HepG2 (cell line): Measurements from ENCODE around the gene AKAP12. TPM values are rescaled to one million over a fixed set of nuclear protein-coding genes. Genes with fewer than 3 reads are reported as not detected.

ENCODE experiments used
- ATAC-seq: fragments of 200-7000 bp; cut with Tn5 transposase; 3 replicates; pipeline ENCODE4 v1.9.1; 2020; ENCODE audit warnings: mild to moderate bottlenecking, moderate library complexity
- BruUV-seq: library from RNA; stranded (reverse); fragments of 400-500 nt; replicated peaks from 2 replicates; lab custom pipeline; 2021; lab: Mats Ljungman, UMichigan
- CTCF ChIA-PET: fragments of 300-600 bp; formaldehyde crosslinking; extraction: SDS; loops from one replicate; lab custom pipeline; 2021; ENCODE audit warnings: low total read pairs, inconsistent platforms, low intra/inter-chr PET ratio; lab: Yijun Ruan, JAX
- POLR2A ChIA-PET: fragments of 350-600 bp; sonication (Branson Sonifier 250); formaldehyde crosslinking; loops from one replicate; lab custom pipeline; 2020; ENCODE audit warnings: antibody characterized with exemption, inconsistent platforms; lab: Yijun Ruan, JAX
- DNase-seq: peaks from one replicate; pipeline ENCODE4 v3.0.0-alpha.2; 2015; ENCODE audit warnings: low spot score
- FAIRE-seq: peaks from 3 replicates; lab custom pipeline; 2011; peaks lifted over from hg19 to GRCh38; lab: Jason Lieb, UNC
- H2AFZ ChIP-seq: one replicate; pipeline ENCODE4 v1.6.1; 2011; ENCODE audit warnings: low read length, inconsistent platforms
- H3K27ac ChIP-seq: fragments of 300-600 bp; 3 replicates; pipeline ENCODE4 v1.8.0; 2011; ENCODE audit warnings: mixed run types, mild to moderate bottlenecking, mixed read lengths, low read length, inconsistent platforms; ENCODE audit not compliant: insufficient read depth; ENCODE audit errors: extremely low read length
- H3K27me3 ChIP-seq, 2 experiments: fragments of 200-600 bp in 1 of 2; 2 replicates in 1 of 2; 3 replicates in 1 of 2; pipeline versions ENCODE4 v1.6.0 to v1.8.0; 2011; ENCODE audit warnings: low read length in 2 of 2, mild to moderate bottlenecking in 2 of 2, moderate library complexity in 2 of 2, inconsistent platforms in 1 of 2; ENCODE audit not compliant: insufficient read depth in 2 of 2, control insufficient read depth in 1 of 2
- H3K36me3 ChIP-seq, 2 experiments: fragments of 200-600 bp in 1 of 2; replicated peaks in 1 of 2; 2 replicates in 1 of 2; 3 replicates in 1 of 2; pipeline versions ENCODE4 v1.5.1 to v1.8.0; 2011; ENCODE audit warnings: low read length in 2 of 2, inconsistent platforms in 1 of 2; ENCODE audit not compliant: insufficient read depth in 2 of 2, control insufficient read depth in 1 of 2
- H3K4me1 ChIP-seq: 2 replicates; pipeline ENCODE4 v1.5.1; 2012; ENCODE audit warnings: low read length, inconsistent platforms; ENCODE audit not compliant: insufficient read depth
- H3K4me2 ChIP-seq: 2 replicates; pipeline ENCODE4 v1.6.0; 2011; ENCODE audit warnings: low read depth, low read length, inconsistent platforms
- H3K4me3 ChIP-seq, 3 experiments: fragments of 200-600 bp in 1 of 3; sonication (generic), shearing (Covaris generic) in 1 of 3; replicated peaks in 1 of 3; 2 replicates each; pipeline ENCODE4 v1.5.1; 2011 to 2016; ENCODE audit warnings: low read length in 3 of 3, inconsistent platforms in 2 of 3, low read depth in 2 of 3, mild to moderate bottlenecking in 2 of 3, control low read depth in 1 of 3, mixed read lengths in 1 of 3; ENCODE audit not compliant: insufficient read depth in 1 of 3
- H3K79me2 ChIP-seq: one replicate; pipeline ENCODE4 v1.6.1; 2011; ENCODE audit warnings: low read length, inconsistent platforms; ENCODE audit not compliant: insufficient read depth
- H3K9ac ChIP-seq: 2 replicates; pipeline ENCODE4 v1.6.0; 2011; ENCODE audit warnings: mild to moderate bottlenecking, low read depth, low read length, inconsistent platforms; ENCODE audit not compliant: insufficient read depth
- H3K9me3 ChIP-seq: 2 replicates; pipeline ENCODE4 v1.5.1; 2012; ENCODE audit warnings: mild to moderate bottlenecking, low read length
- H4K20me1 ChIP-seq: 2 replicates; pipeline ENCODE4 v1.6.0; 2011; ENCODE audit warnings: inconsistent platforms, mild to moderate bottlenecking, low read length, moderate library complexity; ENCODE audit not compliant: insufficient read depth
- ARID2 ChIP-seq: sonication (generic); formaldehyde crosslinking; IDR thresholded peaks from 2 replicates; pipeline ENCODE4 v1.8.1; 2022; ENCODE audit warnings: mild to moderate bottlenecking, missing genetic modification reagents, borderline replicate concordance
- MEF2D ChIP-seq: sonication (generic); formaldehyde crosslinking; IDR thresholded peaks from 2 replicates; pipeline ENCODE4 v1.5.1; 2020; ENCODE audit warnings: mild to moderate bottlenecking, missing genetic modification reagents
- NFIB ChIP-seq: sonication (generic); formaldehyde crosslinking; IDR thresholded peaks from 2 replicates; pipeline ENCODE4 v1.9.0; 2021; ENCODE audit warnings: missing genetic modification reagents, mild to moderate bottlenecking, borderline replicate concordance
- PITX1 ChIP-seq: sonication (generic); formaldehyde crosslinking; IDR thresholded peaks from 2 replicates; pipeline ENCODE4 v1.5.1; 2020; ENCODE audit warnings: mild to moderate bottlenecking, missing genetic modification reagents
- POLR2AphosphoS2 ChIP-seq: IDR thresholded peaks from 2 replicates; pipeline ENCODE4 v1.6.1; 2011; ENCODE audit warnings: low read depth, low read length, improper control_type of control experiment
- SETDB1 ChIP-seq: sonication (generic); formaldehyde crosslinking; IDR thresholded peaks from 2 replicates; pipeline ENCODE4 v1.5.1; 2020; ENCODE audit warnings: missing genetic modification reagents, mild to moderate bottlenecking, borderline replicate concordance
- SP140L ChIP-seq: sonication (generic); formaldehyde crosslinking; IDR thresholded peaks from 2 replicates; pipeline ENCODE4 v1.4.0; 2020; ENCODE audit warnings: missing genetic modification reagents, borderline replicate concordance
- TBP ChIP-seq: sonication (generic); formaldehyde crosslinking; IDR thresholded peaks from 2 replicates; pipeline ENCODE4 v1.5.0; 2020; ENCODE audit warnings: missing genetic modification reagents
- ZNF142 ChIP-seq: sonication (generic); formaldehyde crosslinking; IDR thresholded peaks from 2 replicates; pipeline ENCODE4 v1.4.0; 2020; ENCODE audit warnings: missing genetic modification reagents
- ZNF335 ChIP-seq: sonication (generic); formaldehyde crosslinking; IDR thresholded peaks from 2 replicates; pipeline ENCODE4 v1.4.0; 2020; ENCODE audit warnings: missing genetic modification reagents
- ZNF337 ChIP-seq: sonication (generic); formaldehyde crosslinking; IDR thresholded peaks from 2 replicates; pipeline ENCODE4 v1.5.1; 2020; ENCODE audit warnings: missing genetic modification reagents, low read depth, mild to moderate bottlenecking, borderline replicate concordance
- ZNF644 ChIP-seq: IDR thresholded peaks from 2 replicates; pipeline ENCODE4 v1.6.1; 2016; ENCODE audit warnings: low read depth
- WGBS: methylation state at CpG from one replicate; pipeline ENCODE4 v1.1.6; 2017; ENCODE audit warnings: low lambda C conversion rate; 5-methylcytosine and 5-hydroxymethylcytosine counted together
- in situ Hi-C: cut with HindIII; loops from 2 replicates; pipeline ENCODE4 v1.10.0; 2017; ENCODE audit warnings: low pct_unique_long_range_greater_than_20kb; ENCODE audit not compliant: extremely low pct_ligation_motif_present
- intact Hi-C: fragments of 100-400 bp; cut with micrococcal nuclease; formaldehyde crosslinking; loops from one replicate; pipeline ENCODE4 v1.10.0; 2022; ENCODE audit not compliant: unreplicated experiment
- polyA plus RNA-seq, 8 experiments: library from polyadenylated mRNA; depleted of rRNA in 3 of 8; stranded (reverse) in 7 of 8; unstranded in 1 of 8; fragments of >200 nt; fragmentation: Illumina TruSeq in 4 of 8; extraction: Trizol in 4 of 8; gene quantifications; 2 replicates each; pipeline versions ENCODE4 v1.2.1 to v1.2.3, GENCODE V29; 2011 to 2016; ENCODE audit warnings: low read depth in 4 of 8, missing spikeins in 1 of 8, mixed read lengths in 1 of 8; ENCODE audit not compliant: insufficient read depth in 1 of 8
- total RNA-seq, 5 experiments: library from RNA; depleted of rRNA; stranded (reverse); fragments of >200 nt; fragmentation: Illumina TruSeq; extraction: Trizol; gene quantifications; 2 replicates each; pipeline ENCODE4 v1.2.3, GENCODE V29; 2016; ENCODE audit warnings: low read depth in 1 of 5
- TF ChIP-seq, protein P1 (sequence below): sonication (generic); formaldehyde crosslinking; IDR thresholded peaks from 2 replicates; pipeline ENCODE4 v1.9.0; 2021; ENCODE audit warnings: missing genetic modification reagents, borderline replicate concordance
- TF ChIP-seq, protein P2 (sequence below): sonication (generic); formaldehyde crosslinking; IDR thresholded peaks from 2 replicates; pipeline ENCODE4 v1.4.0; 2020; ENCODE audit warnings: low read depth, mild to moderate bottlenecking, missing genetic modification reagents

Gene AKAP12
- total and polyA plus RNA-seq, 2 of the 13 experiments (the other 11 are each of a cell fraction or from before 2014, with no cell fraction given) = 10.6 to 19.0 TPM

DNA sequence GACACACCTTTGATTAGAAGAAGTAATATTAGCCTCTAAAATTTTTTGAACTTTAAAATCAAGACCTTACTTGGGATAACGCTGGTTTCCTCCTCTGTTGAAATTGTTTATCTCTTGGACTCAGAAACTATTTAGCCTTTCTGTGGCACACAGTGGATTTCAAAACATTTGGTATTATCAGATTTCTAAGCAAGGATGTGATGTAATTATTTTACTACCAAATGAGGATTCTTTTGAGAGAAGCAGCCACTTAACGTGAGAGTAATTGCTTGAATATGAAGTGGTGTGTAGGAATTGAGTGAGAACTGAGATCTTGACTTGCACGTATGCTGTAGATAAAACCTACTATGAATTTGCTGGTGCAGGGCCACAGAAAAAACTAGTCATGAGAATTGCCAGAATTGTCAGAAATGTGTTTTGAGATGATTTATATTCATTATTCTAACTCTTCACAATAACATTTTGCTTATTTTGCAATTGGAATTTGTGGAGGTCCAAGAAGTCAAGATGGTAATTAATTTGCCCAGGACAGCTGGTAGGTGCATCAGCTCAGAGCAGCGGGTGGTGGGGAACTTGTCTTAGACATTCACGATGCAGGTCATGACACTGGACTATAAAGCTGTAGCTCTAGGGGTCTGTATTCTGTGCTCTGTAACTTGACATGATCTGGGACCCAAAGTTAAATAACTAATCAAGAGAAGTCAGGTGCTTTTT lies 53.4 kb downstream of the AKAP12 start:
- Histone ChIP-seq H3K4me2 (no peak overlapping the region), H3K4me3 (no peak overlapping the region), H4K20me1 (no peaks in the 10 kb centered on the region), H3K79me2 (no peaks in the 10 kb centered on the region), H3K27me3 (no peaks in the 10 kb centered on the region; a peak in 2 of 5 replicates), H3K36me3 (no peaks in the 10 kb centered on the region), H2AFZ (no peak overlapping the region), H3K9me3 (no peaks in the 10 kb centered on the region), H3K27ac (no peak overlapping the region), H3K4me1 (no peaks in the 10 kb centered on the region), H3K9ac (no peak overlapping the region)
- CTCF ChIA-PET = no interaction called here
- no peak for DNase-seq
- BruUV-seq = no TSS peak
- 61% methylated on average over 5 of the region's 5 CpGs for WGBS
- in situ Hi-C loops (no loop called here), intact Hi-C loops (no loop called here)
- no peak for FAIRE-seq
- no peak for ATAC-seq
- POLR2A ChIA-PET = no interaction called here
- TF ChIP-seq MEF2D (CRISPR knock-in tag) (no peak), SP140L (no peak), NFIB (no peak), SETDB1 (CRISPR knock-in tag) (no peak), ZNF644 (no peak), ZNF335 (CRISPR knock-in tag) (no peak), ZNF142 (no peak), TBP (CRISPR knock-in tag) (no peak), PITX1 (CRISPR knock-in tag) (no peak), POLR2AphosphoS2 (no peak), ZNF337 (CRISPR knock-in tag) (no peak), ARID2 (CRISPR knock-in tag) (no peak)
- TF ChIP-seq, protein P1, sequence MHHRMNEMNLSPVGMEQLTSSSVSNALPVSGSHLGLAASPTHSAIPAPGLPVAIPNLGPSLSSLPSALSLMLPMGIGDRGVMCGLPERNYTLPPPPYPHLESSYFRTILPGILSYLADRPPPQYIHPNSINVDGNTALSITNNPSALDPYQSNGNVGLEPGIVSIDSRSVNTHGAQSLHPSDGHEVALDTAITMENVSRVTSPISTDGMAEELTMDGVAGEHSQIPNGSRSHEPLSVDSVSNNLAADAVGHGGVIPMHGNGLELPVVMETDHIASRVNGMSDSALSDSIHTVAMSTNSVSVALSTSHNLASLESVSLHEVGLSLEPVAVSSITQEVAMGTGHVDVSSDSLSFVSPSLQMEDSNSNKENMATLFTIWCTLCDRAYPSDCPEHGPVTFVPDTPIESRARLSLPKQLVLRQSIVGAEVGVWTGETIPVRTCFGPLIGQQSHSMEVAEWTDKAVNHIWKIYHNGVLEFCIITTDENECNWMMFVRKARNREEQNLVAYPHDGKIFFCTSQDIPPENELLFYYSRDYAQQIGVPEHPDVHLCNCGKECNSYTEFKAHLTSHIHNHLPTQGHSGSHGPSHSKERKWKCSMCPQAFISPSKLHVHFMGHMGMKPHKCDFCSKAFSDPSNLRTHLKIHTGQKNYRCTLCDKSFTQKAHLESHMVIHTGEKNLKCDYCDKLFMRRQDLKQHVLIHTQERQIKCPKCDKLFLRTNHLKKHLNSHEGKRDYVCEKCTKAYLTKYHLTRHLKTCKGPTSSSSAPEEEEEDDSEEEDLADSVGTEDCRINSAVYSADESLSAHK = no peak
- TF ChIP-seq, protein P2, sequence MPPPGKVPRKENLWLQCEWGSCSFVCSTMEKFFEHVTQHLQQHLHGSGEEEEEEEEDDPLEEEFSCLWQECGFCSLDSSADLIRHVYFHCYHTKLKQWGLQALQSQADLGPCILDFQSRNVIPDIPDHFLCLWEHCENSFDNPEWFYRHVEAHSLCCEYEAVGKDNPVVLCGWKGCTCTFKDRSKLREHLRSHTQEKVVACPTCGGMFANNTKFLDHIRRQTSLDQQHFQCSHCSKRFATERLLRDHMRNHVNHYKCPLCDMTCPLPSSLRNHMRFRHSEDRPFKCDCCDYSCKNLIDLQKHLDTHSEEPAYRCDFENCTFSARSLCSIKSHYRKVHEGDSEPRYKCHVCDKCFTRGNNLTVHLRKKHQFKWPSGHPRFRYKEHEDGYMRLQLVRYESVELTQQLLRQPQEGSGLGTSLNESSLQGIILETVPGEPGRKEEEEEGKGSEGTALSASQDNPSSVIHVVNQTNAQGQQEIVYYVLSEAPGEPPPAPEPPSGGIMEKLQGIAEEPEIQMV (CRISPR knock-in tag) = no peak
